ENCODE measurements around the gene KCND3.

DNA sequence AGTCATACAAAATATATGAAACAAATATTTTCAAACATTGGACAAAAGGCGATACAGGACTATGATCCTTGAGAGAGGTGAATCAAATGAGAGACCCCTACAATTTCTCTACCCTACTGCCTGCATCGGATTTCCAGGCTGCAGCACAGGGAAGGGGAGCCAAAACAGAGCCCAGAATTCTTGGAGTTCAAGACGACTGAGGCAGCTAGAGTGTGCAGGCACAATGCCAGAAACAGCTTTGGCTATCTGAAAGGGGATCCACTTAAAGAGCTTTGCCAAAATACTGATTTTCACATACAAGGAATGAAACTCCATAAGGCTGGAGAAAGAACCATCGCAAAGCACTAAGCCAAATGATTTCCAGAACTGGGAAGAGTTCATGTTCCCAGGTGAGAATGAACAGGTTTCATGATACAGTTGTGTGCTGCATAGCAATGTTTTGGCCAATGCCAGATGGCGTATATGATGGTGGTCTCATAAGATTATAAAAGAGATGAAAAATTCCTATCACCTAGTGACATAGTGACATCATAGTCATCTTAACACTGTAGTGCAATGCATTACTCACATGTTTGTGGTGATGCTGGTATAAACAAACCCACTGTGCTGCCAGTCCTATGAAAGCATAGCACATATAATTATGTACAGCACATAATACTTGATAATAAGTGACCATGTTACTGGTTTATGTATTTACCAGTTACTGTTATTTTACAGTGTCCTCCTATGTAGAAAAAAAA lies 77.5 kb downstream of the KCND3 start:
- TF ChIP-seq GATA2 (IDR thresholded peaks at IDR 0.05; ENCODE audit: low read depth, low read length) (no peak), GATA3 (IDR thresholded peaks at IDR 0.05; ENCODE audit: low read depth, low read length) (no peak)
